ENCODE measurements around the gene MXRA8. TPM values are rescaled to one million over a fixed set of nuclear protein-coding genes. Genes with fewer than 3 reads are reported as not detected.

Gene MXRA8

DNA sequence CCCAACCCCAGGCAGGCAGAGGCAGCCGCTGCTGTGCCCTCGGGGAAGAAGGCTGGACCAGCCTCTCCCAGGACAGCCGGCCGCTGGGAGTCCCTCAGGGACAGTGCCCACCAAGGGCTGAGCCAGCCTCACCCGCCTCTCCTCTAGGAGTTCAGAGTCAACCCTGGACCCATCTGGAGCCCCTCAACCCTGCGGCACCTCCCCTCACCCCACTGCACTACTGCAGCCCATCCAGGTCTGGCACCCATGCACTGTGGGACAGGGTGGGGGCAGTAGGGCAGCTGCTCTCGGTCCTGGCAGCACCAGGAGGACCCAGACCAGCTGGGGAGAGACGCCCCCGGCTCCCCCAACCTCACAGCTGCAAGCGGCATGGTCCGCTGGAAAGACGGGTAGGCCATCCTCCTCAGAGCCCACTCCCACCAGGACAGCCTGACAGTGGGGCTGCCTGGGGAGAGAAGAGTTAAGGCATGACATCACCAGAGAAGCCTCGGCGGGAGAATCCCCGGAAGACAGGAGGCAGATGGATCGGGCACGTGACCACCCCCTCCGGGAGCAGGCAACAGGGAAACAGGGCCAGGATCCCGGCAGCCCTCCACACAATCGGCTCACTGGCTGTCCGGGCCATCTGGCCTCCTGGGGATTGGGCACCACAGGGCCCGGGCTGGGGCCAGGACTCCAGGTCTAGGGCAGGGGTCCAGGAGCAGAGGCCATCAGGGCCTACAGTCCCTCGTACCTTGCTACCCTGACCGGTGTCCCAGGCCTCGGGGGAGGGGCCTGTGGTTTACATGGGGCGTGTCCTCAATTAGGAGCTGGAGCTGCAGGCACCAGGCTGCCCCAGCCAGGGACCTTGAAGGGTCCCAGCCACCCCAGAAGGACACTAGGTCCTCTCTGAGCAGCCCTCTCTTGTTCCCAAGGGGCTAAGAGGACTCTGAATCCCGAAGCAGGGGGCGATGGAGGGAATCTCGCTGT is 53.7 kb downstream of the MXRA8 start:
- Histone ChIP-seq H3K4me3 (replicated peaks; ENCODE audit: insufficient read depth, low read length) (no peak overlapping the region), H3K27me3 (ENCODE audit: insufficient read depth, poor library complexity, severe bottlenecking) (no peaks in the 10 kb centered on the region), H3K27ac (replicated peaks) (peak overlapping the region; percentile 56)
- TF ChIP-seq SPI1 (IDR thresholded peaks at IDR 0.05; ENCODE audit: borderline replicate concordance, low read depth) (no peak), GABPA (IDR thresholded peaks at IDR 0.05; ENCODE audit: low read depth) (no peak), POLR2AphosphoS5 (IDR thresholded peaks at IDR 0.05; ENCODE audit: low read depth) (no peak)
- TF ChIP-seq, protein P1, sequence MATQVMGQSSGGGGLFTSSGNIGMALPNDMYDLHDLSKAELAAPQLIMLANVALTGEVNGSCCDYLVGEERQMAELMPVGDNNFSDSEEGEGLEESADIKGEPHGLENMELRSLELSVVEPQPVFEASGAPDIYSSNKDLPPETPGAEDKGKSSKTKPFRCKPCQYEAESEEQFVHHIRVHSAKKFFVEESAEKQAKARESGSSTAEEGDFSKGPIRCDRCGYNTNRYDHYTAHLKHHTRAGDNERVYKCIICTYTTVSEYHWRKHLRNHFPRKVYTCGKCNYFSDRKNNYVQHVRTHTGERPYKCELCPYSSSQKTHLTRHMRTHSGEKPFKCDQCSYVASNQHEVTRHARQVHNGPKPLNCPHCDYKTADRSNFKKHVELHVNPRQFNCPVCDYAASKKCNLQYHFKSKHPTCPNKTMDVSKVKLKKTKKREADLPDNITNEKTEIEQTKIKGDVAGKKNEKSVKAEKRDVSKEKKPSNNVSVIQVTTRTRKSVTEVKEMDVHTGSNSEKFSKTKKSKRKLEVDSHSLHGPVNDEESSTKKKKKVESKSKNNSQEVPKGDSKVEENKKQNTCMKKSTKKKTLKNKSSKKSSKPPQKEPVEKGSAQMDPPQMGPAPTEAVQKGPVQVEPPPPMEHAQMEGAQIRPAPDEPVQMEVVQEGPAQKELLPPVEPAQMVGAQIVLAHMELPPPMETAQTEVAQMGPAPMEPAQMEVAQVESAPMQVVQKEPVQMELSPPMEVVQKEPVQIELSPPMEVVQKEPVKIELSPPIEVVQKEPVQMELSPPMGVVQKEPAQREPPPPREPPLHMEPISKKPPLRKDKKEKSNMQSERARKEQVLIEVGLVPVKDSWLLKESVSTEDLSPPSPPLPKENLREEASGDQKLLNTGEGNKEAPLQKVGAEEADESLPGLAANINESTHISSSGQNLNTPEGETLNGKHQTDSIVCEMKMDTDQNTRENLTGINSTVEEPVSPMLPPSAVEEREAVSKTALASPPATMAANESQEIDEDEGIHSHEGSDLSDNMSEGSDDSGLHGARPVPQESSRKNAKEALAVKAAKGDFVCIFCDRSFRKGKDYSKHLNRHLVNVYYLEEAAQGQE (IDR thresholded peaks at IDR 0.05; ENCODE audit: insufficient replicate concordance, low read depth), result no peak
- TF ChIP-seq, protein P2, sequence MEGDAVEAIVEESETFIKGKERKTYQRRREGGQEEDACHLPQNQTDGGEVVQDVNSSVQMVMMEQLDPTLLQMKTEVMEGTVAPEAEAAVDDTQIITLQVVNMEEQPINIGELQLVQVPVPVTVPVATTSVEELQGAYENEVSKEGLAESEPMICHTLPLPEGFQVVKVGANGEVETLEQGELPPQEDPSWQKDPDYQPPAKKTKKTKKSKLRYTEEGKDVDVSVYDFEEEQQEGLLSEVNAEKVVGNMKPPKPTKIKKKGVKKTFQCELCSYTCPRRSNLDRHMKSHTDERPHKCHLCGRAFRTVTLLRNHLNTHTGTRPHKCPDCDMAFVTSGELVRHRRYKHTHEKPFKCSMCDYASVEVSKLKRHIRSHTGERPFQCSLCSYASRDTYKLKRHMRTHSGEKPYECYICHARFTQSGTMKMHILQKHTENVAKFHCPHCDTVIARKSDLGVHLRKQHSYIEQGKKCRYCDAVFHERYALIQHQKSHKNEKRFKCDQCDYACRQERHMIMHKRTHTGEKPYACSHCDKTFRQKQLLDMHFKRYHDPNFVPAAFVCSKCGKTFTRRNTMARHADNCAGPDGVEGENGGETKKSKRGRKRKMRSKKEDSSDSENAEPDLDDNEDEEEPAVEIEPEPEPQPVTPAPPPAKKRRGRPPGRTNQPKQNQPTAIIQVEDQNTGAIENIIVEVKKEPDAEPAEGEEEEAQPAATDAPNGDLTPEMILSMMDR (IDR thresholded peaks at IDR 0.05; ENCODE audit: insufficient read depth, low read length), result no peak
- no peak for DNase-seq (ENCODE audit: low read depth in 1 of 2, low spot score in 1 of 2)

DNA sequence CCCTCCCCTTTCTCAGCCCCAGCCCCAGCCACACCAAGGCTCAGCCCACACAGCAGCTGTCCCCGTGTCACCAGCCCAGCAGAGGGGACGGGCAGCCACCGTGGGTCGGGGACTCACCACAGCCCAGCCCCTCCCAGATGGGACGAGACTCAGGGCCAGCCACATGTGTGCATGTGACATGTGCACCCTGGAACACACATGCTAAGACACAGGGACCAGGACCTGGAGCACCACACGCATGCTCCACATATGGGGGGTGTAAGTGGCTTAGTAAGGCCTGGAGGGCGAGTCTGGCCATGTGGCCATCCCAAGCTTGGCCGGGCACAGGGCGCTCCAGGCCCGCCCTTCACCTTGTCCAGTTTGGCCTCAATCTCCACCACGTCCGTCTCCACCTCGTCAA is 54.6 kb downstream of the MXRA8 start:
- TF ChIP-seq SPI1 (IDR thresholded peaks at IDR 0.05; ENCODE audit: borderline replicate concordance, low read depth) (no peak), GABPA (IDR thresholded peaks at IDR 0.05; ENCODE audit: low read depth) (no peak), POLR2AphosphoS5 (IDR thresholded peaks at IDR 0.05; ENCODE audit: low read depth) (no peak)
- TF ChIP-seq, protein P1 (IDR thresholded peaks at IDR 0.05; ENCODE audit: insufficient replicate concordance, low read depth), result no peak
- TF ChIP-seq, protein P2 (IDR thresholded peaks at IDR 0.05; ENCODE audit: insufficient read depth, low read length), result no peak
- Histone ChIP-seq H3K4me3 (replicated peaks; ENCODE audit: insufficient read depth, low read length) (no peak overlapping the region), H3K27ac (replicated peaks) (no peak overlapping the region), H3K27me3 (ENCODE audit: insufficient read depth, poor library complexity, severe bottlenecking) (no peaks in the 10 kb centered on the region)
- no peak for DNase-seq (ENCODE audit: low read depth in 1 of 2, low spot score in 1 of 2)

DNA sequence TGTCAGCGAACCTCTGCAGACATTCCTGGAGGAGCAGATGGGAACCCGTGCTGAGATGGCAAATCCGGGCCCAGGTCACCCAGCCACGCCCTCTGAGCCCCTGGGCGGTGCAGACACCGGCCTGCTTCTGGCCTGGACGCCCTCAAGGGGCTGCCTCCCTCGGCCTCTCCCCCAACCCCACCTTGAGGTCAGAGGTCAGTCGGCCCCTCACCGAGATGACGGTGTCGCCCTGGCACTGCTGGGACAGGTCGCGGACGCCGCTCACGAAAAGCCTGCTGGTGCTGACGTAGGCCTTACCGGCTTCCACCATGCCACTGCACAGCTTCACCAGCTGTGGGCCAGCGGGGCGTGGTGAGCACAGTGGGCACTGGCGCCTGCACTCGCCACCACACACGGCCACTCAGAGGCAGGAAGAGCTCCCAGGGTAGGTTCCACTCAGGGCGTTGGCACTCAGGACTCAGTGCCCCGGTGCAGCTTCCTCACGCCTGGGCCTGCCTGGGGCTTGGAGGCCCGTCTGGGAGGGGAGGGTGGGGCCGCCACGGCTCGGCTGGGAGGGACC is 55.3 kb downstream of the MXRA8 start:
- no peak for DNase-seq (ENCODE audit: low read depth in 1 of 2, low spot score in 1 of 2)
- Histone ChIP-seq H3K27ac (replicated peaks) (no peak overlapping the region), H3K27me3 (ENCODE audit: insufficient read depth, poor library complexity, severe bottlenecking) (no peaks in the 10 kb centered on the region), H3K4me3 (replicated peaks; ENCODE audit: insufficient read depth, low read length) (no peak overlapping the region)
- TF ChIP-seq GABPA (IDR thresholded peaks at IDR 0.05; ENCODE audit: low read depth) (no peak), POLR2AphosphoS5 (IDR thresholded peaks at IDR 0.05; ENCODE audit: low read depth) (no peak)

Small RNA genes lying within 50 kb of the gene (microRNA-seq; reads per million reads assigned to microRNA genes)
- gene MIR6727 (not detected), gene MIR6808 (1.5 reads per million)
